ACHN (cell line): ENCODE data around the gene SPATS2L.

Experiments
- DNase-seq: peaks from one replicate; pipeline ENCODE4 v3.0.0-alpha.2; 2015
- in situ Hi-C: cut with HindIII; loops from 2 replicates; pipeline ENCODE4 v1.10.0; 2017; ENCODE audit warnings: low sequenced_read_pairs, low pct_ligation_motif_present, low pct_unique_long_range_greater_than_20kb

SPATS2L gene

DNA sequence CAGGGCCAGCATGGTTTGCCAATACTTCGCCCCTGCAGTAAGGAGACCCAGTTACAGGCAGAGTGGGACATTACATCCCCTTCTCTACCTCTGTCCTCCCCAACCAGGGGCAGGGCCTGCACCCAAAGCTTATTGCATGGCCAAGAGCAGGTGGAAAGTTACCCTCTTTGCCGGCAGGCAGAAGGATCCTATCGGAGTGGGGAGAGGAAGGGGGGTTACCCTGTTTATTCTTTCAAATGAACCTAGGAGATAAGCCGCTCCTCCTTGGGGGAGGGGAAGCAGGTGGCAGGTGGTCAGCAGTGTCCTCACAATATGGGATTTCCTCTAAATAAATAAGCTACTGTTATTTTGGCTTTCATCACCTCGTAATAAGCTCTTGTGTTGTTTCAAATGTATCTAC is 53.9 kb downstream of the SPATS2L start:
- in situ Hi-C loops = no loop called here
- DNase-seq = no peak

DNA sequence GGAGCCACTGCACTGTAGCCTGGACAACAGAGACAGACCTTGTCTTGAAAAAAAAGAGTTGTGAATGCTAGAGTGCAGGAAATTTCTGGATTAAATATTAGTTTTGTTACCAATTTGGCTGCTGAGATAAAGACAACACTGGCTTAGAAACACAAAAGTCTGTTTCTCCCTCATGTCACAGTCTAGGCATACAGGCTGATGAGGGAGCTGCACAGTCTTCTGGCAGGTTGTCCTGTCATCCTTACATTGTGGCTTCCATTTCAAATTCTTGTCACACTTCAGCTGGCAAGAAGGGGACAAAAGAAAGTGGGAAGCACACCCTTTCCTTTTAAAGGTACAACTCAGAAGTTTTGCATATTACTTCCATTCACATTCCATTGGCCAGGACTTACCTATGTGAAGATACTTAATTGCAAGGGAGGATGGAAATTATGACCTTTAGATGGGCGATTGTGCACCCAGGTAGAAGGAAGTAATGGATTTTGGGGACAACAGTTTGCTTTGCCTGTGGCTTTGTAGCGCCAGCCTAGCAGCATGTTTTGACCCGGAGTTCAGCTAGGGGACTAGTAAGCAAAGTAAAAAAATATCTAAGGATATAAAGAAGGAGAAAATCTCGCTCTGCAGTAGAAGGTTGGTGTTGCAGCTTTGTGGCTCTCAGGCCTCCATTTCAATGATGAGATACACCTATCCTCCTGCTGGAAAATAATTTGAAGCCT is 55.9 kb downstream of the SPATS2L start:
- no peak for DNase-seq

GRCh38 chr2:200363279-200363678 is 56.8 kb downstream of the SPATS2L start:
- no peak for DNase-seq
- in situ Hi-C loops = no loop called here

More for the DNA sequence above, 55.9 kb downstream of the SPATS2L start:
- in situ Hi-C loops = no loop called here

DNA sequence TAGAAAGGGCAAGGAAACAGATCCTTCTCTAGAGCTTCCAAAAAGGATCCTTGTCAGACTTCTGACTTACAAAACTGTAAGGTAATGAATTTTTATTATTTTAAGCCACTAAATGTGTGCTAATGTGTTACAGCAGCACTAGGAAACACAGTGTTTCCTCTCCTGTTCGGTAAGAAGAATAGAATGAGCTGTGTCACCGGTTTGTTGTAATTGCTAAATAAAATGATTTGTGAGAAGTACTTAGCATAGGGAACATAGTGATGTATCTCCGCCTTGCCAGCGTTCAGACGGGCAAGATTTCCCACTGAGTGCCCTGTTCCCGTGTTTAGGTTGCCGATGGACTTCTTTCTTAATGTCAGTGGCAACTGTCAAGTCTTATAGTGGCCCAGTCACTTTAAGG is 57.6 kb downstream of the SPATS2L start:
- in situ Hi-C loops = no loop called here

GRCh38 chr2:200364620-200365019 is 58.1 kb downstream of the SPATS2L start:
- in situ Hi-C loops = no loop called here
- DNase-seq = no peak

More for the DNA sequence above, 57.6 kb downstream of the SPATS2L start:
- no peak for DNase-seq

GRCh38 chr2:200365209-200365608 is 58.7 kb downstream of the SPATS2L start:
- DNase-seq = no peak
- in situ Hi-C loops = no loop called here

- in situ Hi-C loops = no loop called here
- no peak for DNase-seq
These were observed 60.7 kb downstream of the SPATS2L start for GRCh38 chr2:200367155-200367554.

- in situ Hi-C loops = no loop called here
- DNase-seq = no peak
These were observed 63.4 kb downstream of the SPATS2L start for GRCh38 chr2:200369886-200370285.

DNA sequence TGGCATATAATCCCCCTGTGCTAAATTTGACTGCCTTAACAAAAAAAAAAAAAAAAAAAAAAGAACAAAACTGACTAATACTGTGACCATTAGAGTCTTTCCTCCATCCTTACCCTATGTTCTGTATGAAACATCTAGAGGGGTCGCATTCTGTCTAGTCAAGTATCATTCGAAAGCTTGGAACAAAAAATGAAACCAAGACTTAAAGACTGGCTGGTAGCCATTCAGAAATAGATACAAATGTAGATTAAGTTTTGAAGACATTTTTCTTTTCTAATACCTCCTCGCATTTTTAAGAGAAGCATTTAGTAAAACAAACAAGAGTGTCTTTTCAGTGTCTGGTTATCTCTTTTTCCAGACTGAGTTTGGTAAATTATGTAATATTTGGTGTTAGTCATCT is 66.7 kb downstream of the SPATS2L start:
- no peak for DNase-seq
- in situ Hi-C loops = no loop called here

- in situ Hi-C loops = no loop called here
- peak; percentile 77 for DNase-seq
These were observed 67.5 kb downstream of the SPATS2L start for GRCh38 chr2:200373973-200374416.

DNA sequence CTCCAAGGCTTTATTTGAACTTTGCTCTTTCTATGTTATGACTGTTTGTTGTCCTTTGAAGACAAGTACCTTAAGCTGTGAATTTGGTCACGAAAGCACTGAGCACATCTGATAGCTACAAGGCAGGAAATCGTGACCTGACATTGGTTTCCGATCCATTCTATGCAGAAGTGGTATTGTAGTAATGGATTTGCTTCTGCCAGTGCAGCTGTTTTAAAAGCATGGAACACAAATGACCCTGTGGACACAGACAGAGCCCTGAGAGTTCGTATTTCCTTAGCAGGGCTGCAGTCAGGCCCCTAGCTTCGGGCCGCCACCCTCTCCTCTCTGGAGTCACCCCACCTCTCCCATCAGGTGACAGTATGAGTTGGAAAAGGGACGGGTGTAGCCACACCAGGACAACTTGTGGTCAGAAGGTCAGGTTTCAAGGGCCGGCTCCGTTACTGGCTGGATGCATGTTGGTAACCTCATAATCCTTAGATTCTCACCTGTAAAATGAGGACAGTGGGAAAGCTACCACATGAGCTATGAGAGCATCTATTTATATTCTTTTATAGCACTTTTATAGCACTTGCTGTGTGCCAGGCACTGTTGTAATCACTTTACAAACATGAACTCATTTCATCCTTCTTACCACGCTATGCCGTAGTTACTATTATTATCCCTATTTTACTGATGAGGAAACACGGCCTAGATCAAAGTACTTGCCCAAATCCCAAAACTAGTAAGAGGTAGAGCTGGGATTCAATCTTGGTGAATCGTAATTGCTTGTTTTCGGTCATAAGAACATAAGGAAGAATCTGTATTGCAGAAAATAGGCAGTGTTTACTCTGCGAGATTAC is 70.2 kb downstream of the SPATS2L start:
- DNase-seq = no peak
- in situ Hi-C loops = no loop called here

GRCh38 chr2:200377355-200378336 is 71.2 kb downstream of the SPATS2L start:
- no peak for DNase-seq
- in situ Hi-C loops = no loop called here

GRCh38 chr2:200378652-200379290 is 72.3 kb downstream of the SPATS2L start:
- in situ Hi-C loops = no loop called here
- no peak for DNase-seq

- no peak for DNase-seq
- in situ Hi-C loops = no loop called here
These were observed 73.1 kb downstream of the SPATS2L start for GRCh38 chr2:200379481-200380090.

- DNase-seq = peak; percentile 42
- in situ Hi-C loops = no loop called here
These were observed 73.6 kb downstream of the SPATS2L start for GRCh38 chr2:200380091-200380561.

DNA sequence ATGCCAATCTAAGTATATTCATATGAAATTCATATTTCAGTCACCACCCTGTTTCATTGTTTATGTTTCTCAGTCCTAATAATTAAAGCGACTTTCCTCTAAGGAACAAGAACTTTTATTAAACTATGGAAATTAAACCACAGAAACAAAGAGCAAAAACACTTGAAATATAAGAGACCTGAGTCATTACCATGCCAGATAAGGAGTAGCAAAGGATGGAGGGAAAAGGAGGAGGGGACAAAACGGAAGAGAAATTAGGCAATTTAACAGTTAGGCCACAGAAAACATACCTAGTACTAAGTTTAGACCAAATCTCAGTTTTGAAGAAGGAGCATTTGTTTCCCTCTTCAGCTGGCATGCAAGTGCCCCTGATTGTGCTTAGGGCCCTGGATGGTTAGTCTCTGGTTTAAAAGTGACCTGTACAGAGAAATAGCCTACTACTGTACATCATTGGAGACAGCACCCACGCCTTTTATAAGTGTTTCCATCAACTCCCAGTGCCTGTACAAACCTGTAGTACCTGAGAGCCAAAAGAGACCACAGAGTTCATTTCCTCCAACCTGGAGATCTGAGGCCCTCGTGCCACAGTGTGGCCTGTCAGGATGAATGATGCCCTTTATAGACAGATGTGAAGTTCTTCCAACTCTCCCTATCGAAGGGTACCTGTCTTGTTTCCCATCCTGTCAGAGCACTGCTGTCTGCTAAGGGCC is 74.5 kb downstream of the SPATS2L start:
- in situ Hi-C loops = no loop called here
- DNase-seq = peak; percentile 64

GRCh38 chr2:200382874-200383273 is 76.4 kb downstream of the SPATS2L start:
- in situ Hi-C loops = no loop called here
- DNase-seq = no peak
